SK-N-MC (cell line): ENCODE data around the gene RAP1GAP2.

Experiments used
- EZH2 ChIP-seq: fragments of 200-600 bp; sonication (generic); IDR thresholded peaks from one replicate; pipeline ENCODE4 v1.6.1; 2017; ENCODE audit warnings: antibody characterized with exemption
- FOXP2 ChIP-seq: optimal IDR thresholded peaks from 2 replicates; pipeline ENCODE3; 2011; ENCODE audit warnings: mild to moderate bottlenecking, moderate library complexity; ENCODE audit not compliant: insufficient read depth; ENCODE audit errors: extremely low read length, control extremely low read depth
- POLR2AphosphoS5 ChIP-seq: IDR thresholded peaks from 2 replicates; pipeline ENCODE4 v1.6.1; 2012; ENCODE audit warnings: mild to moderate bottlenecking, low read depth, low read length, borderline replicate concordance

DNA sequence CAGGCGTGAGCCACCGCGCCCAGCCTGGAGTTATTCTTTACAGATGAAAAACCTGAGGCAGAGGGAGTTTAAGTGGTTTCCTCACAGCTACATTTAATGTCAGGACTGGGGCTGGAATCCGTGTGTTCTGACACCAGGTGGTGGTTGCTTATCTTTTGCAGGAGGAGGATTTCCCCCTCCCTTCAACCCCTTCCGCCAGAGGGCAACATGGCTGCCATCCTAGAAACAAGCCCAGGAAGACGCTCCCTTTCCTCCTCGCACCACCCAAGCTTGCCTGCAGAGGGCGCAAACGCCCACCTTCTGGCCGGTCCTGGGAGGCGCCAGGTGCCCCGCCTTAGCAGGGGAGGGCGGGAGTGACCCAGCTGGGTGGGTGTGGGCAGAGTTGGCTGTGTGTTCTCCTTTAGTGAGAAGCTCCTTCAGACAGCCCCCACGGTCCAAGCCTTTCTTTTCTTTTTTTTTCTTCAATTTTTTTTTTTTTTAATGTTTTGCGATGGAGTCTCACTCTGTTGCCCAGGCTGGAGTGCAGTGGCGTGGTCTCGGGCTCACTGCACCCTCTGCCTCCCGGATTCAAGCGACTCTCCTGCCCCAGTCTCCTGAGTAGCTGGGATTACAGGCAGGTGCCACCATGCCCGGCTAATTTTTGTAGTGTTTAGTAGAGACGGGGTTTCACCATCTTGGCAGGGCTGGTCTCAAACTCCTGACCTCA is 9.9 kb upstream of the RAP1GAP2 start:
- no peak for TF ChIP-seq POLR2AphosphoS5
- TF ChIP-seq EZH2: no peak
- no peak for TF ChIP-seq FOXP2
